Loucy (cell line): Measurements from ENCODE around the gene ZG16.
"Not testable (repeated sequence)": the region's sequence is repeated elsewhere in the genome, so short reads cannot be mapped to it uniquely, and the experiment has no call there.

Experiments used
- H2AFZ ChIP-seq: fragments of 200-600 bp; sonication (generic); 2 replicates; pipeline ENCODE4 v1.6.0; 2016; ENCODE audit warnings: antibody characterized with exemption, mild to moderate bottlenecking, low read length, moderate library complexity
- H3F3A ChIP-seq: fragments of 200-600 bp; 2 replicates; pipeline ENCODE4 v1.6.0; 2016; ENCODE audit warnings: antibody characterized with exemption, low read depth, mild to moderate bottlenecking
- H3K27me3 ChIP-seq: fragments of 200-600 bp; sonication (generic); 2 replicates; pipeline ENCODE4 v1.6.1; 2014; ENCODE audit warnings: low read length, mild to moderate bottlenecking; ENCODE audit not compliant: insufficient read depth, poor library complexity, severe bottlenecking
- H3K36me3 ChIP-seq: fragments of 200-600 bp; sonication (generic); 2 replicates; pipeline ENCODE4 v1.6.1; 2016; ENCODE audit warnings: low read length; ENCODE audit not compliant: insufficient read depth
- H3K4me1 ChIP-seq: fragments of 200-600 bp; sonication (generic); 2 replicates; pipeline ENCODE4 v1.5.1; 2014; ENCODE audit warnings: low read length, mild to moderate bottlenecking; ENCODE audit not compliant: insufficient read depth, poor library complexity, severe bottlenecking
- H3K4me2 ChIP-seq: fragments of 200-600 bp; sonication (generic); 2 replicates; pipeline ENCODE4 v1.6.0; 2014; ENCODE audit warnings: antibody characterized with exemption, low read length, low read depth, mild to moderate bottlenecking; ENCODE audit not compliant: poor library complexity, severe bottlenecking
- H3K4me3 ChIP-seq: fragments of 200-600 bp; sonication (generic); 2 replicates; pipeline ENCODE4 v1.5.1; 2014; ENCODE audit warnings: low read length, mild to moderate bottlenecking, mixed read lengths; ENCODE audit not compliant: poor library complexity, severe bottlenecking
- H3K79me2 ChIP-seq: fragments of 200-600 bp; sonication (generic); 2 replicates; pipeline ENCODE4 v1.6.1; 2014; ENCODE audit warnings: low read length; ENCODE audit not compliant: insufficient read depth
- H3K9ac ChIP-seq: fragments of 200-600 bp; sonication (generic); 2 replicates; pipeline ENCODE4 v1.6.0; 2014; ENCODE audit warnings: mild to moderate bottlenecking, low read depth, low read length, moderate library complexity; ENCODE audit not compliant: poor library complexity, severe bottlenecking
- H3K9me2 ChIP-seq: fragments of 200-600 bp; sonication (generic); replicated peaks from 2 replicates; pipeline ENCODE4 v1.6.1; 2016; ENCODE audit warnings: low read depth, low read length, mixed read lengths
- H3K9me3 ChIP-seq: fragments of 200-600 bp; sonication (generic); 2 replicates; pipeline ENCODE4 v1.6.1; 2014; ENCODE audit warnings: mild to moderate bottlenecking, antibody characterized with exemption, low read length, low read depth; ENCODE audit not compliant: insufficient read depth
- H4K20me1 ChIP-seq: fragments of 200-600 bp; sonication (generic); 2 replicates; pipeline ENCODE4 v1.6.0; 2014; ENCODE audit warnings: antibody characterized with exemption, low read length, mild to moderate bottlenecking; ENCODE audit not compliant: insufficient read depth, poor library complexity, severe bottlenecking
- CTCF ChIP-seq: fragments of 200-600 bp; sonication (generic); conservative IDR thresholded peaks from 2 replicates; pipeline ENCODE4 v1.5.1; 2014; ENCODE audit warnings: mild to moderate bottlenecking, antibody characterized with exemption, low read length
- EZH2phosphoT487 ChIP-seq: fragments of 200-600 bp; IDR thresholded peaks from 2 replicates; pipeline ENCODE4 v1.6.1; 2018; ENCODE audit warnings: antibody characterized with exemption, mild to moderate bottlenecking, moderate library complexity, borderline replicate concordance

Gene ZG16

GRCh38 chr16:29784157-29784556, 6.1 kb downstream of the ZG16 start:
- Histone ChIP-seq H3K79me2 (no peaks in the 10 kb centered on the region), H3K27me3 (no peaks in the 10 kb centered on the region), H3F3A (no peaks in the 10 kb centered on the region), H3K36me3 (no peaks in the 10 kb centered on the region), H3K9me2 (no peaks in the 10 kb centered on the region), H4K20me1 (no peaks in the 10 kb centered on the region), H3K4me2 (no peak overlapping the region), H3K4me3 (no peak overlapping the region), H3K9me3 (no peaks in the 10 kb centered on the region), H3K9ac (no peak overlapping the region), H3K4me1 (no peaks in the 10 kb centered on the region), H2AFZ (no peak overlapping the region)
- TF ChIP-seq EZH2phosphoT487 (no peak), CTCF (no peak)

- no peak overlapping the region for H2AFZ ChIP-seq
- no peaks in the 10 kb centered on the region for H3K9me2 ChIP-seq
- no peaks in the 10 kb centered on the region for H3K27me3 ChIP-seq
- no peaks in the 10 kb centered on the region for H3K36me3 ChIP-seq
- H4K20me1 ChIP-seq: no peaks in the 10 kb centered on the region
- H3K4me3 ChIP-seq: no peak overlapping the region
- H3F3A ChIP-seq: no peaks in the 10 kb centered on the region
- no peaks in the 10 kb centered on the region for H3K4me1 ChIP-seq
- H3K9me3 ChIP-seq: no peaks in the 10 kb centered on the region
- H3K4me2 ChIP-seq: no peak overlapping the region
- no peak overlapping the region for H3K9ac ChIP-seq
- no peak for TF ChIP-seq CTCF
- no peak for TF ChIP-seq EZH2phosphoT487
- H3K79me2 ChIP-seq: peaks cover 5% of the 10 kb centered on the region; the same call in 1 of the 2 replicates
Measured at GRCh38 chr16:29784901-29785500, 6.9 kb downstream of the ZG16 start.

- H3K9ac ChIP-seq, H3K4me1 ChIP-seq, H3K9me2 ChIP-seq, H3K9me3 ChIP-seq, H3F3A ChIP-seq, H3K36me3 ChIP-seq, H3K4me2 ChIP-seq, H3K27me3 ChIP-seq, H2AFZ ChIP-seq, H3K4me3 ChIP-seq, H4K20me1 ChIP-seq: not testable (repeated sequence)
- peaks cover 22% of the 10 kb centered on the region for H3K79me2 ChIP-seq
Measured at GRCh38 chr16:29787155-29787554, 9.1 kb downstream of the ZG16 start.

GRCh38 chr16:29789775-29790182, 11.7 kb downstream of the ZG16 start:
- TF ChIP-seq CTCF: no peak
- H3K4me1 ChIP-seq: peaks cover 33% of the 10 kb centered on the region
- H3F3A ChIP-seq: no peaks in the 10 kb centered on the region
- H4K20me1 ChIP-seq: peaks cover 18% of the 10 kb centered on the region
- no peaks in the 10 kb centered on the region for H3K9me3 ChIP-seq
- peaks cover 7% of the 10 kb centered on the region; the same call in 1 of the 2 replicates for H3K36me3 ChIP-seq
- peaks cover 5% of the 10 kb centered on the region for H3K27me3 ChIP-seq
- peak overlapping the region; percentile 95 for H3K9ac ChIP-seq
- no peaks in the 10 kb centered on the region for H3K9me2 ChIP-seq
- H3K79me2 ChIP-seq: peaks cover 48% of the 10 kb centered on the region
- H3K4me2 ChIP-seq: peak overlapping the region; percentile 90
- peak overlapping the region; percentile 89 for H2AFZ ChIP-seq
- peak overlapping the region; percentile 92 for H3K4me3 ChIP-seq
